ENCODE measurements around the gene ABAT.

DNA sequence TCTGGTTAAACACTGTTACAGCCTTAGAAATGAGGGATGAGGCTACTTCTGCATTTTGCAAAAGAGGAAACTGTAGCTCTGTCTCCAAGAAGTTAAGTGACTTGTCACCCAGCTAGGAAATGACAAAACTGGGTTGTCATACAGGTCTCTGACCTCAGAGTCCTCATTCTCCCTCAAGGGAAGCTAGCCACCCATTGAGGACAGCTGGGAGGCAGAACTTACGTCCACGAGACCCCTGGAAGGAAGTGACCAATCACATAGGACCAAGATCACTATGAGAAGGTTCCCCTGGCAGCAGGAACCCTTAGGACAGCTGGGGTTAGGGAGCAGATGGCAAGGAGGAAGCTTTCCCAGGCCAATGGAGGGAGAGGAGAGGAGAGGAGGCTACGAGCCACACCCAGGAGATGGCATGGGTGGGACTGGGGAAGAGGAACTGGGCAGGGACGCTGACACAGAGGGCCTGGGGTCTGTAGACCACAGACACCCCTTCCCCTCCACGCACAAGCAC, 41.7 kb upstream of the ABAT start:
- TF ChIP-seq, protein P1, sequence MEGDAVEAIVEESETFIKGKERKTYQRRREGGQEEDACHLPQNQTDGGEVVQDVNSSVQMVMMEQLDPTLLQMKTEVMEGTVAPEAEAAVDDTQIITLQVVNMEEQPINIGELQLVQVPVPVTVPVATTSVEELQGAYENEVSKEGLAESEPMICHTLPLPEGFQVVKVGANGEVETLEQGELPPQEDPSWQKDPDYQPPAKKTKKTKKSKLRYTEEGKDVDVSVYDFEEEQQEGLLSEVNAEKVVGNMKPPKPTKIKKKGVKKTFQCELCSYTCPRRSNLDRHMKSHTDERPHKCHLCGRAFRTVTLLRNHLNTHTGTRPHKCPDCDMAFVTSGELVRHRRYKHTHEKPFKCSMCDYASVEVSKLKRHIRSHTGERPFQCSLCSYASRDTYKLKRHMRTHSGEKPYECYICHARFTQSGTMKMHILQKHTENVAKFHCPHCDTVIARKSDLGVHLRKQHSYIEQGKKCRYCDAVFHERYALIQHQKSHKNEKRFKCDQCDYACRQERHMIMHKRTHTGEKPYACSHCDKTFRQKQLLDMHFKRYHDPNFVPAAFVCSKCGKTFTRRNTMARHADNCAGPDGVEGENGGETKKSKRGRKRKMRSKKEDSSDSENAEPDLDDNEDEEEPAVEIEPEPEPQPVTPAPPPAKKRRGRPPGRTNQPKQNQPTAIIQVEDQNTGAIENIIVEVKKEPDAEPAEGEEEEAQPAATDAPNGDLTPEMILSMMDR (IDR thresholded peaks at IDR 0.05; ENCODE audit: low read length), result no peak
- no peak for TF ChIP-seq EZH2 (IDR thresholded peaks at IDR 0.05; ENCODE audit: borderline replicate concordance, low read length)

All from OCI-LY1 (cell line).